ENCODE measurements around the gene SHC2. TPM values are rescaled to one million over a fixed set of nuclear protein-coding genes. Genes with fewer than 3 reads are reported as not detected.

SHC2 gene
- total and polyA plus RNA-seq, 2 of the 13 experiments (the other 11 are each of a cell fraction or from before 2014, with no cell fraction given) = 9.0 to 18.3 TPM

GRCh38 chr19:491146-491741, 30.4 kb upstream of the SHC2 start (continued):
- TF ChIP-seq ZNF234 (CRISPR knock-in tag; conservative IDR thresholded peaks at IDR 0.05) (no peak), EHMT2 (IDR thresholded peaks at IDR 0.05; ENCODE audit: borderline replicate concordance, low read depth, low read length) (no peak), ZBTB14 (CRISPR knock-in tag; IDR thresholded peaks at IDR 0.05) (no peak), ZNF232 (CRISPR knock-in tag; IDR thresholded peaks at IDR 0.05; ENCODE audit: borderline replicate concordance) (no peak), HNRNPK (IDR thresholded peaks at IDR 0.05; ENCODE audit: low read depth, low read length, poor library complexity, severe bottlenecking) (no peak), FOXK1 (CRISPR knock-in tag; IDR thresholded peaks at IDR 0.05; ENCODE audit: borderline replicate concordance, low read depth) (no peak; the same call in 1 of the 2 replicates), DDIT3 (CRISPR knock-in tag; IDR thresholded peaks at IDR 0.05) (no peak), CHCHD3 (CRISPR knock-in tag; IDR thresholded peaks at IDR 0.05) (no peak), SP5 (CRISPR knock-in tag; IDR thresholded peaks at IDR 0.05; ENCODE audit: borderline replicate concordance, low read depth) (peak; percentile 29; the same call in 1 of the 2 replicates), AKNA (CRISPR knock-in tag; IDR thresholded peaks at IDR 0.05; ENCODE audit: borderline replicate concordance) (no peak), SNAPC4 (CRISPR knock-in tag; IDR thresholded peaks at IDR 0.05) (0 out of 2 replicates have a peak, but pooled peaks have one; percentile 40), USF2 (IDR thresholded peaks at IDR 0.05; ENCODE audit: low read depth, low read length) (no peak), USF2 (CRISPR knock-in tag; IDR thresholded peaks at IDR 0.05; ENCODE audit: borderline replicate concordance) (no peak), ZFP37 (CRISPR knock-in tag; IDR thresholded peaks at IDR 0.05; ENCODE audit: borderline replicate concordance) (no peak), ZNF607 (CRISPR knock-in tag; IDR thresholded peaks at IDR 0.05; ENCODE audit: borderline replicate concordance) (no peak)
